HG03439 (cell line): ENCODE results near the gene GNG2.

Source experiments
- ATAC-seq: cut with Tn5 transposase; IDR thresholded peaks from one replicate; pipeline ENCODE4 v1.9.1; 2021; ENCODE audit warnings: mild to moderate bottlenecking, moderate library complexity; ENCODE audit not compliant: unreplicated experiment

GNG2 gene

GRCh38 chr14:51938137-51938536 lies 77.7 kb downstream of the GNG2 start:
- ATAC-seq, result no peak

GRCh38 chr14:51938821-51939220 lies 78.4 kb downstream of the GNG2 start:
- no peak for ATAC-seq

DNA sequence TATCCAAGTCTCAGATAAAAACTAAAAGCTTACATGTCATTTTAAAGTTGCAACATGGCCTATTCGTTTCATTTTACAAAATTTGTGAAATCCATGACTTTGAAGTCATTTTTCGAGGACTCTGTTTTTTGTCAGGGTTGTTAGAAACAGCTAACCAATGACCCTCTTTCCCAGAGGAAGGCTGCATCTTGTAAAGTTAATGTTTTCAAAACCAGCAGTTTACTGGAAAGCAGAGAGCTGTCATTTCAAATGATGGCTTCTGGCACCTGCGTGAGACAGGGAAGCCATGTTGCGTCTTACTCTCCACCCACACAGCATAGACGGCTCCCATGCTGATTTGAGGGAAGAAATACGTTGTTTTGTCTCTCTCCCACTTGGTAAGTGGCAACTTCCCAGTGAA lies 78.8 kb downstream of the GNG2 start:
- no peak for ATAC-seq

DNA sequence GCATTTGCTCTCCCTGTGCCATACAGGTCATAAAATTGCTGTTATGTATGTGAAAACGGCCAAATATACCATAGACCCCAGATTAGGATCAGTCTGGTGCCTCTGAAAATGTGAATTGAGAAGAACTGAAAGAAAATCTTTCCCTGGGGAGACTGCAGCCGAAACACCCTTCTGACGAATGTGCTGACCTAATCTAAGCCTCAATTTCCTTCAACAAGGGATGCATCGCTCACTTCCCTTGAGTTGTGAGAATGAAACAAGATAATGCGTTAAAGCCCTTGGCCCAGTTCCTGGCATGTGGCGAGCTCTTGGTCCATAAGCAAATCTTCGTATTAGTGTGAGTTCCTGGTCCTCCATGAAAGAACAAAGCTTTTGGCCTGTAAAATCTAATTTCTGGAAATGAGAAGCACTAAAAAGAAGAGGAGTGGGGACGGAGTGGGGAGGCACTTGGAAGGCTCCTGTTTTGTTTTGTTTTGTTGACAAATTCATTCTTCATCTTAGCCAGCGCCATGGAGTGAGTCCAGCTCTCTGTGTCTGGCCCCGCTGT lies 79.4 kb downstream of the GNG2 start:
- ATAC-seq, result no peak

DNA sequence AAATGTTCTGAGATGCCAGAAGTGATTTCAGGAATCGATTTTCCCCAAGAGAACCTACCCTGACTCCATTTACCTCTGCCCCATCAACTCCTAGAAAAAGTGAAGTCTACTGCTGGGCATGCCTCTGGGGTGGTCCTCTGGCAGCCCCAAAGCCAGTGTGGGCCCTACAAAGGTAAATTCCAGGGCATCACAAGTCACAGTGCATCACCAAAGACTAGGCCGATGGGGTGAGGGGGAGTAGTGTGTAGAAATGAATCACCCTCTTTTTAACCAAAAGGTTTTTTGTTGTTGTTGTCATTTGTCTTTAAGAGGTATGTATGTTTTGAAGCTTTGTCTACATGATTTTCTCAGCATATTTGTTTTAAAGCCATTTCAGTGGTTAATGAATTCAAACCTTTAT lies 82.6 kb downstream of the GNG2 start:
- ATAC-seq, result no peak

- ATAC-seq, result no peak
Measured at GRCh38 chr14:51950007-51950406, 89.6 kb downstream of the GNG2 start.

GRCh38 chr14:51951656-51952055 lies 91.2 kb downstream of the GNG2 start:
- ATAC-seq, result no peak

- no peak for ATAC-seq
Measured at GRCh38 chr14:51954031-51954430, 93.6 kb downstream of the GNG2 start.

DNA sequence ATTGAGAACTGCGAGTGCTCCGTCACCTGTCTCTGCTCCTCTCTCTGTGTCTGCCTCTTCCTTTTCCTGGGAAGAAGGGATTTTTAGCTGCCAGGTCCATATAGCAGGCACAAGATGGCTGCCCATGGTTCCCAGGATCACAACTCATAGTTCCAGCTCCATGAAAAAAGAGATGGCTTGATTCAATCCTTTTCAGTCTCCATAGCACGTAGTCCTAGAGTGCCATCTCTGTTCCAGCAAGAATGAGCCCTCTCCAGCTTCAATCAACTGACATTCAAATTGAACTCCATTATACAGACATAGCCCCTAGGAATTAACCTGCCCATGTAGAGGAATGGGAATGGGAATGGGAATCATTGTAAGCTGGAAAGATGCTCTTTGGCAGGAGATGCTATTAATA lies 94.2 kb downstream of the GNG2 start:
- no peak for ATAC-seq

- no peak for ATAC-seq
Measured at GRCh38 chr14:51957950-51958349, 97.5 kb downstream of the GNG2 start.

DNA sequence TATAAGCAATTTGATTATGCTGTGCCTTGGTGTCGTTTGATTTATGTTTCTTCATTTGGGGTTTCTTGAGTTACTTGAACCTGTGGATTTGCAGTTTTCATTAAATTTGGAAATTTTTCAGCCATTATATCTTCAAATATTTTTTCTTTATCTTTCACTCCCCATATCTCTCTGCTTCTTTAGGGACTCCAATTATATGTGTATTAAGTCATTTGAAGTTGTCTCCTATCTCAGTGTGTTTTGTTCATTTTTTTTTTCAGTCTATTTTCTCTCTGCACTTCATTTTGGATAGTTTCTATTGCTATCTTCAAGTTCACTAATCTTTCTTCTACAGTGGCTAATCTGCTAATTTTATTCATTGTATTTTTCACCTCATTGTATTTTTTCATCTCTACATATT lies 99.5 kb downstream of the GNG2 start:
- ATAC-seq, result no peak

DNA sequence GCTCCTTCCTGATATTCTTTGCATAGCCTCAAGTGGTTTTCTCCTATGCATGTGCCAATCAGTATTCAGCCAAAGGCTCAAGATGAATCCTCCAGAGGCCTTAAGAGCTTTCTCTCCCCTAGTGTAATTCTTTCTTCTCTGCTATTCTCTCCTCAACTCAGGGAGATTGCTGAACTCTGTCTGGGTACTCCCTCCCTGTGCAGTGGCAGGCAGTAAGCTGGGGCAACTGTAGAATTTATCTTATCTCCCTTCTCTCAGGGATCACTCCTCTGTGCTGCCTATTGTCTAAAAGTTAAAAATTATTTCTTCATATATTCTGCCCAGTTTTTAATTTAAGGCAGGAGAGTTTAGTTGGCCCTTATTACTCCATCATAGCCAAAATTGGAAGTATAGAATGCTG lies 100.5 kb downstream of the GNG2 start:
- no peak for ATAC-seq

DNA sequence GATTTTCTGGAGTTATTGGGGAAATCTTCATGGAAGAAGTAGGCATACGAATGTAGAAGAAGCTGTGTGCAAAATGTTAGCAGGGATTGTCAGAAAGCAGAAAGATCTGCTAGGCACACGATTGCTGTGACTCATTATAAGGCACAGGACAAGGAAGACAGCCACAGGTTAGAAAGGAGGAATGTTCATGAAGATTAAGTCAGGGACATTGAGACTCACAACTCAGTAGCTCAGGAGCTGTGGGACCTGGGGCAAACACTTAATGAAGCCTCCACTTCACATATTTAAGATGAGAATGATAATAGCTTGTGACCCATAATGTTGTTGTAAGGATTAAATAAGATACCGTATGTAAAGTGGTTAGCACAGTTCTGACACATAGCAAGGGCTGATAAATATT lies 102.3 kb downstream of the GNG2 start:
- ATAC-seq, result no peak

- no peak for ATAC-seq
Measured at GRCh38 chr14:51963286-51963685, 102.9 kb downstream of the GNG2 start.

DNA sequence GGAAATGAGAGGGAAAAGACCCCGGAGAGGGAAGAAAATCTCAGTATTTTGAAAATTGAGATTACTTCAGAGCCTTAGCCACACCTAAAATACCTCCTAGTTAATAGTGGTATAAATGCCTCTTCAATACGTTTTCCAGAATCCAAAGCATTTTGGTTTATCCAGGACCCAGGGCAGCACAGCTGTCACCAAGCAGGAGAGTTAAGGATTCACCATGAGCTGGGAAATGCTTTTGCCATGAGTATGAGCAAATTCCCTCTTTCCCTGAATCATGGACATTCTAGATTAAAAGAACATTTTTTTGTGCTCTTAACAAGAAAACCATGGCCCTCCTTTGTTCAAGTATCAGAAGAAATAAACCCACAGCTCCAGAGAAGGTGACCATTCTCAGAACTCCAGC lies 107.1 kb downstream of the GNG2 start:
- no peak for ATAC-seq

GRCh38 chr14:51969852-51970540 lies 109.6 kb downstream of the GNG2 start:
- ATAC-seq, result no peak

GRCh38 chr14:51972566-51972965 lies 112.2 kb downstream of the GNG2 start:
- ATAC-seq, result no peak

GRCh38 chr14:51977075-51977474 lies 116.7 kb downstream of the GNG2 start:
- ATAC-seq, result no peak

GRCh38 chr14:51978681-51979085 lies 118.3 kb downstream of the GNG2 start:
- ATAC-seq, result no peak

DNA sequence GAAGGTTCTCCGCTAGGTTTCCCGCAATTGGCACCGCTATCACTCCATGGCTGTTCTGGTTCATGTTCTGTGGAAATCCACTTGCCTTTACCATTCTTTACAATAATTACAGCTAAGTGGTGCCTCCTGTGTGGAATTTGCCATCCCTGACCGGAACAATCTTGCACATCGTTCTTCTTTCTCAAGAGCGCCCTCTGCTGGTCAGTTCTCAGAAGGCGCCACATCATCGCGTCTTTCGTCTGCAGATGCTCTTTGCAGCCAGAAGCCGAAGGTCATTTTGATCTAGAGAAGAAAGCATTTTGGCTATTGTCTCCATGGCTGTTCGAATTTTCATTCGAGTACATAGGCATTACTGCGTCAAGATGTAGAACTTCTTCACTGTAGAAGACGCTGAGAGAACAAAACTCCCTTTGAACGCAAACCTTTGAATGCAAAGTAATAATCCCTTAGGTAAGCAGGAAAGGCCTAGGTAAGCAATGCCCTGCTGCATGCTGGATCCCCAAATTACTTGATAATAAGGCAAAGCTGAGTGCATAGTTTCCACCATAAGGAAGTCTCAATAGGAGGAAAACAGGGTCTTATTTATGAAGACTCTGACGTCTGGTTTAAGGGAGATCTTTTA lies 118.8 kb downstream of the GNG2 start:
- no peak for ATAC-seq

DNA sequence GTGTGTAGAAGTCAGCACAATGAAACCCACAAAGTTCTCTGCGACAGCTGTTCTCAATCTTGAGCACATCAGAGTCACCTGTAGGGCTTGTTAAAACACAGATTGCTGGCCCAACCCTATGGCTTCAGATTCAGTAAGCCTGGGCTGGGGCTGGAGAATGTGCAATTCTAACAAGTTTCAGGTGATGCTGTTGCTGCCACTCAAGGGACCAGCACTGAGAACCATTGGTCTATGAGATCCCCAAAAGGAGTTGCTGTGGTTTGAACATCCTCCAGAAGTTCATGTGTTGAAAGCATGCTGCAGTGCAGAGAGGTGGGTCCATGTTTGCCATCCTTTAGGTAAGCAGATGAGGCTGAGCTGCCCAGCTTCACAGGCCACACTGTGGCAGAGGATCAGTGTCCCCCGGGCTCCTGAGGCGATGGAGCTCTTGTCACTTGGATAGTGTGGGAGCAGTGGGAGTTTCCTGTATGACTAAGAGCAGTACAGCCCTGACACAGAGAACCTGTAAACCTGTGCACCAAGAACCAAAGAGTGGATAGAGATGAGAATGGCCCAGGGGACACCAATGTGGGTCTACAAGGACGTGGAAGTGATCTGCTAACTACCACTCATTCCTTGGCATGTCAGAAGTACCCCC lies 120.9 kb downstream of the GNG2 start:
- ATAC-seq, result no peak

- no peak for ATAC-seq
Measured at GRCh38 chr14:51988221-51988620, 127.8 kb downstream of the GNG2 start.
